Hepatocyte (in vitro differentiated cells): ENCODE data around the gene PCDH1.
"Not testable (repeated sequence)": the region's sequence is repeated elsewhere in the genome, so short reads cannot be mapped to it uniquely, and the experiment has no call there.

Experiments
- EZH2 ChIP-seq: fragments of 200-600 bp; sonication (generic); IDR thresholded peaks from 2 replicates; pipeline ENCODE4 v1.6.1; 2016; ENCODE audit warnings: antibody characterized with exemption, mild to moderate bottlenecking, borderline replicate concordance
- EZH2phosphoT487 ChIP-seq: fragments of 200-600 bp; sonication (generic); IDR thresholded peaks from one replicate; pipeline ENCODE4 v1.6.1; 2018; ENCODE audit warnings: antibody characterized with exemption, mild to moderate bottlenecking, low read depth, moderate library complexity; ENCODE audit not compliant: unreplicated experiment, severe bottlenecking
- TF ChIP-seq, protein P1 (sequence below): fragments of 200-600 bp; sonication (generic); IDR thresholded peaks from 2 replicates; pipeline ENCODE4 v1.5.1; 2016; ENCODE audit warnings: antibody characterized with exemption, mild to moderate bottlenecking; ENCODE audit not compliant: poor library complexity

DNA sequence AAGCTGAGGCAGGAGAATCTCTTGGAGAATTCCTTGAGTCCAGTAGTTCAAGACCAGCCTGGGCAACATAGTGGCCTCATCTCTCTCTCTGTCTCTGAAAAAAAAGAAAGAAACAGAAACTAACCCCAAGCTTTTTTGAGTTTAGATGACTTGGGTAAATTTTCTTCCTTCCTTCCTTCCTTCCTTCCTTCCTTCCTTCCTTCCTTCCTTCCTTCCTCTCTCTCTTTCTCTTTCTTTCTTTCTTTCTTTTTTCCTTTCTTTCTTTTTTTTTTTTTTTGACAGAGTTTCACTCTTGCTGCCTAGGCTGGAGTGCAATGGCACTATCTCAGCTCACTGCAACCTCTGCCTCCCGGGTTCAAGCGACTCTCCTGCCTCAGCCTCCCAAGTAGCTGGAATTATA, 12.2 kb upstream of the PCDH1 start:
- not testable (repeated sequence) for TF ChIP-seq EZH2, EZH2phosphoT487
- TF ChIP-seq, protein P1, sequence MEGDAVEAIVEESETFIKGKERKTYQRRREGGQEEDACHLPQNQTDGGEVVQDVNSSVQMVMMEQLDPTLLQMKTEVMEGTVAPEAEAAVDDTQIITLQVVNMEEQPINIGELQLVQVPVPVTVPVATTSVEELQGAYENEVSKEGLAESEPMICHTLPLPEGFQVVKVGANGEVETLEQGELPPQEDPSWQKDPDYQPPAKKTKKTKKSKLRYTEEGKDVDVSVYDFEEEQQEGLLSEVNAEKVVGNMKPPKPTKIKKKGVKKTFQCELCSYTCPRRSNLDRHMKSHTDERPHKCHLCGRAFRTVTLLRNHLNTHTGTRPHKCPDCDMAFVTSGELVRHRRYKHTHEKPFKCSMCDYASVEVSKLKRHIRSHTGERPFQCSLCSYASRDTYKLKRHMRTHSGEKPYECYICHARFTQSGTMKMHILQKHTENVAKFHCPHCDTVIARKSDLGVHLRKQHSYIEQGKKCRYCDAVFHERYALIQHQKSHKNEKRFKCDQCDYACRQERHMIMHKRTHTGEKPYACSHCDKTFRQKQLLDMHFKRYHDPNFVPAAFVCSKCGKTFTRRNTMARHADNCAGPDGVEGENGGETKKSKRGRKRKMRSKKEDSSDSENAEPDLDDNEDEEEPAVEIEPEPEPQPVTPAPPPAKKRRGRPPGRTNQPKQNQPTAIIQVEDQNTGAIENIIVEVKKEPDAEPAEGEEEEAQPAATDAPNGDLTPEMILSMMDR, result not testable (repeated sequence)
